Immature natural killer cell (primary cell): ENCODE results near the gene TBC1D10B. TPM values are rescaled to one million over a fixed set of nuclear protein-coding genes. Genes with fewer than 3 reads are reported as not detected.

ENCODE experiments used
- DNase-seq, 3 donors: peaks; one replicate each; pipeline ENCODE4 v3.0.0; 2022; ENCODE audit warnings: mixed read lengths in 1 of 3
- H3K27ac Mint-ChIP-seq, 6 donors: one replicate each; pipeline ENCODE4 v1.8.0; 2020; ENCODE audit warnings: mixed read lengths in 6 of 6, mild to moderate bottlenecking in 5 of 6, inconsistent platforms in 4 of 6, moderate library complexity in 3 of 6
- H3K27me3 Mint-ChIP-seq, 3 donors: one replicate each; pipeline ENCODE4 v1.8.0; 2020 to 2021; ENCODE audit warnings: low read depth in 3 of 3, mild to moderate bottlenecking in 3 of 3, mixed read lengths in 3 of 3, moderate library complexity in 3 of 3, inconsistent platforms in 1 of 3
- H3K36me3 Mint-ChIP-seq, 3 donors: one replicate each; pipeline ENCODE4 v1.8.0; 2020; ENCODE audit warnings: mixed read lengths in 3 of 3, inconsistent platforms in 2 of 3, mild to moderate bottlenecking in 2 of 3
- H3K4me1 Mint-ChIP-seq, 2 donors: one replicate each; pipeline ENCODE4 v1.8.0; 2020; ENCODE audit warnings: inconsistent platforms in 2 of 2, mild to moderate bottlenecking in 2 of 2, mixed read lengths in 2 of 2, moderate library complexity in 1 of 2
- H3K4me3 Mint-ChIP-seq, 5 donors: one replicate each; pipeline ENCODE4 v1.8.0; 2020; ENCODE audit warnings: mild to moderate bottlenecking in 5 of 5, mixed read lengths in 5 of 5, inconsistent platforms in 3 of 5, moderate library complexity in 3 of 5
- H3K9me3 Mint-ChIP-seq, 6 donors: one replicate each; pipeline ENCODE4 v1.8.0; 2020; ENCODE audit warnings: mild to moderate bottlenecking in 6 of 6, mixed read lengths in 6 of 6, inconsistent platforms in 4 of 6, moderate library complexity in 3 of 6
- polyA plus RNA-seq, 3 donors: library from polyadenylated mRNA; unstranded; fragments of 300-500 nt; fragmentation: Illumina TruSeq; gene quantifications; one replicate each; pipeline ENCODE4 v1.2.3, GENCODE V29; 2021

The TBC1D10B gene
- polyA plus RNA-seq, 3 donors from 2014 or later = 9.5 to 18.5 (median 10.1) TPM

DNA sequence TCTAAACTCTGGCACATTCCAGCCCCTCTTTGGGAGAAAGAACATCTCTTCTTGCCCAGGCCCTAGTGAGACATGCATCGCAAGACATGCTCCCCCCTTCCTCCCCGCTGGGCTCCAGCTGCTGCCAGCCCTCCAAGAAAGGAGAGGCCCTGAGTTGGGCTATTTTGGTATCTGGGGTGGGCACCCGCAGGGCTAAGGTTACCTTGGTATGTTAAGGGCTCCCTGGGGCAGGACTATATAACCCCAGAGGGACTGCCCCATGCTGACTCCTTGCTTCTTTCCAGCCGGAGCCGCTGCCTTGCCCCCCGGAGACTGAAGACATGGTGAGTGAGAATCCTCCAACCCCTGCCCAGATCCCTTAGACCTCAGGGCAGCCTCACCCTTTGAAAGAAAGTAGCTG, 4.2 kb upstream of the TBC1D10B start, which contains the start of gene MYL11:
MYL11 (plus strand) TSS at position 265 of the 400 bp plus-strand sequence; CDS start at position 321, 56 bp downstream.
- no peaks in the 10 kb centered on the region for H3K36me3 Mint-ChIP-seq
- peaks cover 10 to 20% (median 14%) of the 10 kb centered on the region in 3 donors for H3K27me3 Mint-ChIP-seq
- DNase-seq = no peak
- H3K4me1 Mint-ChIP-seq = peaks cover 38 to 40% of the 10 kb centered on the region in 2 donors
- H3K27ac Mint-ChIP-seq = peak within 1 kb of the TSS; percentile 3 to 80 (median 61)
- no peaks in the 10 kb centered on the region for H3K9me3 Mint-ChIP-seq
- H3K4me3 Mint-ChIP-seq = peak within 1 kb of the TSS in 2 of 5 donors; percentile 32 to 42

DNA sequence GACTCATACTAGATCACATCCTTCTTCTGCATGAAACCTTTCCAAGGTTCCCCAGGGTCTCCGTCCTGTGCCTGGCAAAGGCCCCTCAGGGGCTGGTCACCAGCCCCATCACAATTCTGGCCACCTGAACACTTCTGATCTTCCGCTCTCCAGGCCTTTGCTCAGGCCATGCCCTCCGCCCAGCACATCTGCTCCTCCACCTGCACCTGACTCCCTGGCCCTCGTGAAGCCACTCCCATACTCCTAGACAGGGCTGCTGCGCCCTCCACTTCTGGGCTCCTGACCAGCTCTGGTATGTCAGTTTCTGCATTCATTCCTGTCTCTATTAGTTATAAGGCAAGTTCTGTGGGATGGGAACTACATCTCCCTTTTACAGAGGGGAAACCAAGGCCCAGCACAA, 2.4 kb upstream of the TBC1D10B start:
- H3K27me3 Mint-ChIP-seq = peaks cover 5 to 10% (median 9%) of the 10 kb centered on the region in 3 donors
- peak overlapping the region in 3 of 6 donors; percentile 41 to 79 (median 76) for H3K27ac Mint-ChIP-seq
- H3K4me1 Mint-ChIP-seq = peaks cover 39% of the 10 kb centered on the region in 2 donors
- DNase-seq = no peak
- no peaks in the 10 kb centered on the region for H3K36me3 Mint-ChIP-seq
- peak overlapping the region in 4 of 5 donors; percentile 4 to 59 (median 25) for H3K4me3 Mint-ChIP-seq
- no peaks in the 10 kb centered on the region for H3K9me3 Mint-ChIP-seq

DNA sequence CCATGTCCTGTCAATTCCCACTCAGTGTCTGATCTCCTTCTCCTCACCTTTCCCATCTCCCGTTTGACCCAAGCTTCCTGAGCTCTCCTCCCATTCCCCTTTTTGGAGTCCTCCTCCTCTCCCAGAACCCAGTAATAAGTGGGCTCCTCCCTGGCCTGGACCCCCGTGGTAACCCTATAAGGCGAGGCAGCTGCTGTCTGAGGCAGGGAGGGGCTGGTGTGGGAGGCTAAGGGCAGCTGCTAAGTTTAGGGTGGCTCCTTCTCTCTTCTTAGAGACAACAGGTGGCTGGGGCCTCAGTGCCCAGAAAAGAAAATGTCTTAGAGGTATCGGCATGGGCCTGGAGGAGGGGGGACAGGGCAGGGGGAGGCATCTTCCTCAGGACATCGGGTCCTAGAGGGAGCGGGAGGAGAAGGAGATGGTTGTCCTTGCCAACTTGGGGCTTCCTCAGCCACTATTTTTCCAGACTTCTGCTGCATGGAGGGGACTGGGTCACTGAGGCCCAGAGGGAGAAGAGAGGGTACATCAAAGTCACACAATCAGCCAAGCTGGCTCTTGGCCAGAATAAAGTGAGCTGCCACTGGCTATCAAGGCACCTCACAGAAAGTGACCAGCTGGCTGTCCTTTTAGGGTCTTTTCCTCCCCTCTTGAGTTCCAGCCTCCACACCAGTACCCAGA, 1.9 kb upstream of the TBC1D10B start:
- no peak for DNase-seq
- no peaks in the 10 kb centered on the region for H3K9me3 Mint-ChIP-seq
- H3K4me3 Mint-ChIP-seq = peak overlapping the region in 4 of 5 donors; percentile 82 to 91 (median 83)
- peaks cover 39% of the 10 kb centered on the region in 2 donors for H3K4me1 Mint-ChIP-seq
- H3K27me3 Mint-ChIP-seq = peaks cover 3 to 9% (median 5%) of the 10 kb centered on the region in 3 donors
- H3K36me3 Mint-ChIP-seq = no peaks in the 10 kb centered on the region
- H3K27ac Mint-ChIP-seq = peak overlapping the region; percentile 79 to 95 (median 92)

DNA sequence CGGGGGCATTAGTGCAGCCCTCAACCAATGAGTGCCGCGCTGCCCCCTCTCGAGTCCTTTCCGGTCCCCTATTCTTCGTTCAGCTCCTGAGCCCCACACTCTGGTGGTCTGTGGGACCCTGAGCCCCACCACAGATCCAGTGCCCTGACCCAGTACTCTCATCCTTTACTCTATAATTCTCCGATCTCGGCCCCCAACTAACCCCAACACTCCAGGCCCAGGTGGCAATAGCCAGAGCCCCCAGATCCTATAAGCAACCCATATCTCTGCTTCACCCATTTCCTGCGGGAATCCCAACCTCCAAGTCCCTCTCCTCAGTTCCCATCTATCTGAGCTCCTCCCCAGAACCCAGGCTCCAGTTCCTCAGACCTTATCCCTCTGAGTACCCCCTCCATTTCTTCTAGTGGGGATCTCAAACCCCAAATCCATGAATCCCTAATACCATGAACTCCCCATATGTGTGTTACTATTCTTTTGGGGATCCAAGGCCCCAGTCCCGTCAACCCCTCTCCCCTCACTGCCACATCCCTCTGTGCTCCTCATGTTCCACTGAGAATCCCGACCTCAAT, 1.0 kb upstream of the TBC1D10B start:
- DNase-seq = no peak
- Mint-ChIP-seq H3K27me3 (peaks cover 3 to 9% (median 4%) of the 10 kb centered on the region in 3 donors), H3K27ac (peak overlapping the region; percentile 76 to 95 (median 92)), H3K4me3 (peak overlapping the region; percentile 80 to 91 (median 82)), H3K4me1 (peaks cover 44 to 45% of the 10 kb centered on the region in 2 donors), H3K36me3 (peaks cover 0 to 3% (median 0%) of the 10 kb centered on the region in 3 donors), H3K9me3 (no peaks in the 10 kb centered on the region)

DNA sequence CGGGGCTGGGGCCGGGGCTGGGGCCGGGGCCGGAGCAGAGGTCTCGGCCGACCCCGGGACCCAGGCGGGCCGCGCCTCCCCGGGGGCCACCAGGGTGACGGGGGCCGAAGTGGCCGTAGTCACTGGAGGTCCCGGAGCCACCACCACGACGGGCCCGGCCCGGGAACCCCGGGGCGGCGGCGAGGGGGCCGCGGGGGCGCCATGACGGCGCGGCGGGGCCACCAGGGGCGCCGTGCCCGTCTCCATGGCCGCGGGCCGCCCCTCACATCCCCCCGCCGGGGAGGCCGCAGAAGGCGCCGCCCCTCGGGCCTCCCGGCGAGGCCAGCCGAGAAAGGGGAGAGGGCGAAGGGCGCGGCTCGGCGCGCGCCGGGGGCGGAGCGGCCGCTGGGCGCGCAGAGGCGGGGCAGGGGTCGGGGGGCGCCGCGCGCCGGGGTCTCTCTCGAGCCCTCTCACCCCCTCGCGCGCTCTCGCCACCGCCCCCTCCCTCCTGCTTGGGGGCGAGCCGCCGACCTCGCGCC, 297 bp downstream of the TBC1D10B start:
- Mint-ChIP-seq H3K27ac (peak overlapping the region in 3 of 6 donors; percentile 76 to 91 (median 90)), H3K4me3 (peak overlapping the region; percentile 82 to 91 (median 84)), H3K27me3 (peaks cover 3 to 10% (median 4%) of the 10 kb centered on the region in 3 donors), H3K36me3 (peaks cover 0 to 9% (median 0%) of the 10 kb centered on the region in 3 donors), H3K9me3 (no peaks in the 10 kb centered on the region), H3K4me1 (peaks cover 48 to 54% of the 10 kb centered on the region in 2 donors)
- no peak for DNase-seq

DNA sequence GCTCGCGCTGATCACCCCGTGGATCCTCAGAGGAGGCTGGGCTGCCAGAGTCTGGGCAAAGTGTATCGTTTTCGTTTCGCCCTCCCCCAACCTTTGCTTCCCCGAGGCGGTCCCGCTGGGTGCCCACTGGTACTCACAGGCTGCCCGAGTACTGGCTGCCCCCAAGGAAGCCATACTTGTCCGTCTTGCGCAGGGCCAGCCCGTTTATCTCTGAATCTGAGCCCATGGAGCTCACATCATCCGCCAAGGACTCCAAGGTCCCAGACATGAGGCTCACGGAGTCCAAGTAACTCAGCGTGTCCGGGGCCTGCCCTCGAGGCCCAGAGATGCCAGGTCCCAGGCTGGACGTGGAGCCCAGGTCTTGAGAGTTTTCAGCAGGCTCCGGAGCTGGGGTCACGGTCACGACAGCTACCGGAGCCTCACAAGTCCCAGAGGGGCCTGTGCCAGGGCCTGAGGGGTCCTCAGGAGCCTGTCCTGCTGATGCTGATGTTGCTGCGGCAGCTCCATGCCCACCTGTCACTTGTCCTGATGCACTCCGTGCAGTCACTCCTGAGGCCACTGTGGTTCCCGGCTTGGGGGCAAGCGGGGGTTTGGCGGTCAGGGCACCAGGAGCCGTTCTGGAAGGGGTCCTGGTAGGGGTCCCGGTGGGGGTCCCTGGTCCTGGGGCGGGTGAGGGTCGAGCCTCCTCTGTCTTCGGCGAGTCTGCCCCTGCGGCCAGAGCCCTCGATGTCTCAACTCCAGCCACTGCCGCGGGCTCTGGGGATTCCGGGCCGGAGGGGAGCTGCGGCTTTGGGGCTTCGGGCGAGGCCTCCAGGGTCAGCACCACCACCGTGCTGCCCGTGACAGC, 980 bp downstream of the TBC1D10B start:
- H3K27ac Mint-ChIP-seq = peak overlapping the region; percentile 73 to 91 (median 79)
- peaks cover 50 to 54% of the 10 kb centered on the region in 2 donors for H3K4me1 Mint-ChIP-seq
- peak in 1 of 3 donors; percentile 20 for DNase-seq
- peaks cover 0 to 11% (median 0%) of the 10 kb centered on the region in 3 donors for H3K36me3 Mint-ChIP-seq
- H3K9me3 Mint-ChIP-seq = no peaks in the 10 kb centered on the region
- H3K4me3 Mint-ChIP-seq = peak overlapping the region; percentile 88 to 90 (median 89)
- H3K27me3 Mint-ChIP-seq = peaks cover 3 to 10% (median 4%) of the 10 kb centered on the region in 3 donors

DNA sequence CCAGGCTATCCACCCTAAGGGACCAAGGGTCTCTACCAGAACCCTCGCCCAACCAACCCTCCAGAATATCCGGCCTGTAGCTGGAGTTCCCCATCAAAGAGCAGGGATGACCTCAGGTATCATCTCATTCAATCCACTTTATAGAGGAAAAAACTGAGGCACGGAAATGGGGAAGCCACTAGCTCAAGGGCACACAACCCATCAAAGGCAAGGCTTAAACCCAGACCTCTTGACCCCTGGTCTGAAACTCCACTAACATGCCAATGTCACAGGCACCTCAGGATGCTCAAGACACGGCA, 1.6 kb downstream of the TBC1D10B start:
- H3K9me3 Mint-ChIP-seq = no peaks in the 10 kb centered on the region
- peak overlapping the region; percentile 73 to 91 (median 79) for H3K27ac Mint-ChIP-seq
- peaks cover 0 to 14% (median 0%) of the 10 kb centered on the region in 3 donors for H3K36me3 Mint-ChIP-seq
- H3K4me3 Mint-ChIP-seq = peak overlapping the region; percentile 88 to 90 (median 89)
- peaks cover 3 to 10% (median 4%) of the 10 kb centered on the region in 3 donors for H3K27me3 Mint-ChIP-seq
- H3K4me1 Mint-ChIP-seq = peaks cover 50 to 54% of the 10 kb centered on the region in 2 donors
- no peak for DNase-seq

DNA sequence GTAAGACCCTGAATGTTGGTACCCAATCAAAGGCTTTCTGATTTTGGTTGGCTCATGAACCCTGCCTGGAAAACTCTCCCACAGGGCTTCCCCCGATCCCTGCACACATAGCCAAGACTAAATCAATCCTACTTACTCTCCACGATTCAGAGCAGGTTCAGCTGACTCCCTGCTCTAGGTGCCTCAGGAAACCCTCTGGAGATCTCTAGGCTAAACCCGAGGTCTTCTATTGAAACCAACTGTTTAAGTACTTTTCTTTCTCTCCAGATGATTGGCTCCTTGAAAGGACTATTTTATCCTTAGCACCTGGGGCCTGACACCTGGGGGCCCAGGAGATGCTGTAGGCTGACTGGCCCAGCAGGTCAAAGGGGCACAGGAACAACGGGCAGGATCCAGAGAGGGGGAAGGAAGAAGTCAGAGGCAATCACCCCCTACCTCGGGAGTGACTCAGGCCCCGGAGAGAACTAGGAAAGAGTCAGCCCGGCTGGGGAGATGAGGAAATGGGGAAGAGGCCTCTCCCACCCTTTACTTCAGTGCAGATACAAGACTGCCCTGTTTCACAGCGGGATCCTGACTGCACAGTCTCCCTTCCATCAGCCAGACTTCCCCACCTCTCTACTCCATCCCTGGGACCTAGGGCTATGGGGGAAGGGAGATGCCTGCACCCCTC, 2.0 kb downstream of the TBC1D10B start:
- Mint-ChIP-seq H3K36me3 (peaks cover 0 to 17% (median 3%) of the 10 kb centered on the region in 3 donors), H3K4me1 (peaks cover 50 to 54% of the 10 kb centered on the region in 2 donors), H3K4me3 (peak overlapping the region; percentile 88 to 90 (median 89)), H3K9me3 (no peaks in the 10 kb centered on the region), H3K27ac (peak overlapping the region; percentile 73 to 91 (median 79)), H3K27me3 (peaks cover 3 to 10% (median 4%) of the 10 kb centered on the region in 3 donors)
- DNase-seq = no peak

DNA sequence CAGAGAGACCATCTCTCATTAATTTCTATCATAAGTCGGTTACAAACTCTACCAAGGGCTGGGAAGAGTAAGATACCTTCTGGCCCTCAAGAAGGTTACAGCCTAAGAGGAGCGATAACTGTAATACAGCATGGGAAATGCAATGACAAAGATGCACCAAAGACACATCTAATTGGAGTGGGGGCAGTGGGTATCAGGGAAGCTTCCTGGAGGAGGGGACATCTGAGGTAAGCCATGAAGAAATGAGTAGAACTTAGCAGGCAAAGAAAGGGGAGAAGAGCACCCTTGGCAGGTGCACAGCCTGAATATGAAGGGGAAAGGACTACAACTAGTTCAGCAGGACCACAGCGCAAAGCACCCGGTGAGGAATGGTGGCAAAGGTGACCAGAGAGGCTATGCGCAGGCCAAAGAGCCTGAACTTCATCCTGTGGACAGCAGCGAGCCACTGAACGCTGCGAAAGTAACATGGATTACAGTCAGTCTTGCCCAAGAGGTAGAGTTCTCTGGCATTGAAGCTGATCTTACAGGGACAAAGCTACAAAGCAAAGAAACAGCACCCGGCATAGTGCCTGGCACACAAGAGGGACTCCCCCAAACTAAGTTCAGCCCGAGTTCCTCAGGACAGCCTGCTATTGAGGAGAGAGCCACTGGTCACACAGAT, 2.8 kb downstream of the TBC1D10B start:
- Mint-ChIP-seq H3K36me3 (peaks cover 1 to 19% (median 9%) of the 10 kb centered on the region in 3 donors), H3K4me3 (peak overlapping the region; percentile 88 to 90 (median 89)), H3K27me3 (peaks cover 3 to 10% (median 4%) of the 10 kb centered on the region in 3 donors), H3K9me3 (no peaks in the 10 kb centered on the region), H3K4me1 (peaks cover 48 to 54% of the 10 kb centered on the region in 2 donors), H3K27ac (peak overlapping the region; percentile 53 to 88 (median 76))
- no peak for DNase-seq

DNA sequence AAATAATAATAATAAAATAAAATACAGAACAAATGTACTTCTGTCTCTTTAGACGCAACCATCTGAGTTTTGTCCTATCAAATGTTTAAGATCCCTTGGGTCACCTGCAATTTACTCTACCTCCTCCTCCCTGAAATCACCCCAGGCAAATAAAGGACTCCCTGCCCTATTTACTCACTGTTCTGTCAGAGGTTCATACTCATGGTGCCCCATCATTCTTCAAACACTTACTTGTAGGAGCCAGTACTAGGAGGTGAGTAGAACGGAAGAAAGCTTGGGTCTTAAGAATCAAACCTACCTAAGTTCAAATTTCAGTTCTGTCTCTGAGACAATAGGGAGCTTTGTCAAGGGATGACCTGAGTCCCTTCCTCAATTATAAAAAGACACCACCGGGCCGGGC, 3.8 kb downstream of the TBC1D10B start:
- Mint-ChIP-seq H3K36me3 (peaks cover 4 to 23% (median 12%) of the 10 kb centered on the region in 3 donors), H3K9me3 (no peaks in the 10 kb centered on the region), H3K27me3 (peaks cover 3 to 8% (median 4%) of the 10 kb centered on the region in 3 donors), H3K4me1 (peaks cover 42 to 48% of the 10 kb centered on the region in 2 donors), H3K4me3 (peak overlapping the region in 1 of 5 donors; percentile 89), H3K27ac (peak overlapping the region in 4 of 6 donors; percentile 14 to 74 (median 56))
- no peak for DNase-seq

DNA sequence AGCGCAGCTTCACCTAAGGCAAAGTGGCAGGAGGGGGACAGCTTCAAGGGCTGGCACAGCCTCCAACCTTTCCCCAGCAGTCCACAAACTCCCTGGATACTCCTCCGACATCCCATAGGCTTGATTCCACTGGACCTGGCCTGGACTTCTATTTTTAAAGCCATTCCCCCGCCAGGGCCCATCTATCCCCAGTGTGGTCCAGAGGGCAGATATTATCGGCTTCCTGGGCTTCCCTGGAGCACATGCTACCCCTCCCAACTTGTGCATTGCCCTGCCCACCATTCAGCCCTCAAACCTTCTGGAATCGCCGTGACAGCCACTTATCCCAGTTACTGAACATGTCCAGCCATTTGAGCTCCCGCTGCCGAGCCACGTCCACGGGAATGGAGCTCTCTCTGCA, 5.1 kb downstream of the TBC1D10B start:
- H3K27ac Mint-ChIP-seq = no peak overlapping the region
- no peaks in the 10 kb centered on the region for H3K9me3 Mint-ChIP-seq
- peaks cover 35 to 44% of the 10 kb centered on the region in 2 donors for H3K4me1 Mint-ChIP-seq
- H3K27me3 Mint-ChIP-seq = peaks cover 0 to 3% (median 0%) of the 10 kb centered on the region in 3 donors
- H3K4me3 Mint-ChIP-seq = no peak overlapping the region
- H3K36me3 Mint-ChIP-seq = peaks cover 8 to 28% (median 16%) of the 10 kb centered on the region in 3 donors
- DNase-seq = no peak

DNA sequence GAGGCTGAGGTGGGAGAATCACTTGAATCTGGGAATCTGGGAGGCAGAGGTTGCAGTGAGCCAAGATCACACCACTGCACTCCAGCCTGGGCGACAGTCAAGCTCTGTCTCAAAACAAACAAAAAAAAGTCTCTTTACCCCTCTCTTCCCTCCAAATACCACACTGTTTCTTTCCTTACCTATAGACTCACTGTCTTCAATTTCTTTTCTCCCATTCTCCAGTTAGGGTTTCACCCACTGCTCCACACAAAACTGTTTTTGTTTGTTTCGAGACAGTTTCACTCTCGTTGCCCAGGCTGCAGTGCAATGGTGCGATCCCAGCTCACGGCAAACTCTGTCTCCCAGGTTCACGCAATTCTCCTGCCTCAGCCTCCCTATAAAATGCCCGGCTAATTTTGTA, 9.1 kb downstream of the TBC1D10B start:
- DNase-seq = no peak
- H3K36me3 Mint-ChIP-seq = peaks cover 10 to 26% (median 21%) of the 10 kb centered on the region in 3 donors
- H3K9me3 Mint-ChIP-seq = no peaks in the 10 kb centered on the region
- no peak overlapping the region for H3K4me3 Mint-ChIP-seq
- peaks cover 10 to 19% of the 10 kb centered on the region in 2 donors for H3K4me1 Mint-ChIP-seq
- peaks cover 0 to 4% (median 0%) of the 10 kb centered on the region in 3 donors for H3K27me3 Mint-ChIP-seq
- H3K27ac Mint-ChIP-seq = no peak overlapping the region
